ENCODE results near the gene UBE2J2. TPM values are rescaled to one million over a fixed set of nuclear protein-coding genes. Genes with fewer than 3 reads are reported as not detected.

Gene UBE2J2
- total and polyA plus RNA-seq, 4 experiments from 2014 or later = 79.4 to 96.7 (median 87.8) TPM

- no peaks in the 10 kb centered on the region for H3K27me3 Mint-ChIP-seq
- intact Hi-C loops (cut with micrococcal nuclease) = loop anchor here (5.0 kb wide), 1 partner anchor 312 kb away; the partner anchor contains the start of gene PERM1
- ChIA-PET POLR2A (ENCODE audit: partially characterized antibody) (interaction anchor here (1.1 to 1.4 kb wide), 2 partner anchors 11 to 172 kb away, joined by 3 to 4 read pairs; no protein-coding TSS in a partner anchor), CTCF (ENCODE audit: partially characterized antibody) (interaction anchor here (1.2 kb wide), 1 partner anchor 172 kb away, joined by 3 read pairs; no protein-coding TSS in a partner anchor)
- peaks cover 0 to 3% (median under 1%) of the 10 kb centered on the region in 4 donors for H3K4me1 Mint-ChIP-seq
- H3K36me3 Mint-ChIP-seq = no peaks in the 10 kb centered on the region
- Histone ChIP-seq H3K27me3 (ENCODE audit: insufficient read depth, low read length) (no peaks in the 10 kb centered on the region), H3K4me3 (ENCODE audit: low read length in 2 of 2) (no peak overlapping the region), H3K36me3 (ENCODE audit: insufficient read depth, low read length) (no peaks in the 10 kb centered on the region), H3K27ac (ENCODE audit: low read depth, low read length) (no peak overlapping the region), H3K9me3 (ENCODE audit: control insufficient read depth in 1 of 2, low read length in 2 of 2) (no peaks in the 10 kb centered on the region), H3K4me1 (ENCODE audit: insufficient read depth, low read length) (no peaks in the 10 kb centered on the region)
- H3K27ac Mint-ChIP-seq = no peak overlapping the region
- no peak overlapping the region for H3K4me3 Mint-ChIP-seq
- no peaks in the 10 kb centered on the region for H3K9me3 Mint-ChIP-seq
- DNase-seq = peak in 1 of 5 donors; percentile 33
Measured at GRCh38 chr1:1294250-1294890, 20.7 kb upstream of the UBE2J2 start.

GRCh38 chr1:1293263-1294249, 19.9 kb upstream of the UBE2J2 start:
- H3K4me1 ChIP-seq (ENCODE audit: insufficient read depth, low read length) = no peaks in the 10 kb centered on the region
- H3K27ac Mint-ChIP-seq = no peak overlapping the region
- DNase-seq = peak in 1 of 5 donors; percentile 13
- intact Hi-C loops (cut with micrococcal nuclease) = loop anchor here (5.0 kb wide), 1 partner anchor 311 kb away; the partner anchor contains the start of gene PERM1
- POLR2A ChIA-PET (ENCODE audit: partially characterized antibody) = interaction anchor here (1.4 kb wide), 1 partner anchor 171 kb away, joined by 3 read pairs; no protein-coding TSS in a partner anchor
- CTCF ChIA-PET (ENCODE audit: partially characterized antibody) = interaction anchor here (1.7 kb wide), 1 partner anchor 309 kb away, joined by 6 read pairs; no protein-coding TSS in a partner anchor
- H3K4me1 Mint-ChIP-seq = peaks cover 0 to 3% (median under 1%) of the 10 kb centered on the region in 4 donors
- H3K4me3 Mint-ChIP-seq = no peak overlapping the region
- no peak overlapping the region for H3K27ac ChIP-seq (ENCODE audit: low read depth, low read length)
- H3K9me3 Mint-ChIP-seq = no peaks in the 10 kb centered on the region
- H3K36me3 ChIP-seq (ENCODE audit: insufficient read depth, low read length) = no peaks in the 10 kb centered on the region
- no peaks in the 10 kb centered on the region for H3K9me3 ChIP-seq (ENCODE audit: control insufficient read depth in 1 of 2, low read length in 2 of 2)
- H3K27me3 Mint-ChIP-seq = no peaks in the 10 kb centered on the region
- no peak overlapping the region for H3K4me3 ChIP-seq (ENCODE audit: low read length in 2 of 2)
- no peaks in the 10 kb centered on the region for H3K27me3 ChIP-seq (ENCODE audit: insufficient read depth, low read length)
- no peaks in the 10 kb centered on the region for H3K36me3 Mint-ChIP-seq

GRCh38 chr1:1292851-1293250, 19.2 kb upstream of the UBE2J2 start:
- POLR2A ChIA-PET (ENCODE audit: partially characterized antibody) = no interaction called here
- no peaks in the 10 kb centered on the region for H3K9me3 ChIP-seq (ENCODE audit: control insufficient read depth in 1 of 2, low read length in 2 of 2)
- H3K4me3 Mint-ChIP-seq = no peak overlapping the region
- H3K4me1 Mint-ChIP-seq = peaks cover 0 to 3% (median under 1%) of the 10 kb centered on the region in 4 donors
- DNase-seq = peak in 1 of 5 donors; percentile 16
- CTCF ChIA-PET (ENCODE audit: partially characterized antibody) = interaction anchor here (1.7 to 3.2 kb wide), 2 partner anchors 170 to 308 kb away, joined by 6 to 57 read pairs; no protein-coding TSS in a partner anchor
- no peaks in the 10 kb centered on the region for H3K36me3 ChIP-seq (ENCODE audit: insufficient read depth, low read length)
- H3K27me3 Mint-ChIP-seq = no peaks in the 10 kb centered on the region
- H3K4me3 ChIP-seq (ENCODE audit: low read length in 2 of 2) = no peak overlapping the region
- H3K27ac Mint-ChIP-seq = no peak overlapping the region
- H3K27me3 ChIP-seq (ENCODE audit: insufficient read depth, low read length) = no peaks in the 10 kb centered on the region
- H3K36me3 Mint-ChIP-seq = no peaks in the 10 kb centered on the region
- intact Hi-C loops (cut with micrococcal nuclease) = loop anchor here (1.0 to 5.0 kb wide), 2 partner anchors 171 to 311 kb away; partner anchors contain the start of gene PERM1
- H3K4me1 ChIP-seq (ENCODE audit: insufficient read depth, low read length) = no peaks in the 10 kb centered on the region
- no peaks in the 10 kb centered on the region for H3K9me3 Mint-ChIP-seq
- H3K27ac ChIP-seq (ENCODE audit: low read depth, low read length) = no peak overlapping the region

GRCh38 chr1:1292442-1292779, 18.8 kb upstream of the UBE2J2 start:
- no peaks in the 10 kb centered on the region for H3K9me3 Mint-ChIP-seq
- H3K36me3 Mint-ChIP-seq = no peaks in the 10 kb centered on the region
- Histone ChIP-seq H3K4me3 (ENCODE audit: low read length in 2 of 2) (no peak overlapping the region), H3K36me3 (ENCODE audit: insufficient read depth, low read length) (no peaks in the 10 kb centered on the region), H3K27ac (ENCODE audit: low read depth, low read length) (no peak overlapping the region), H3K27me3 (ENCODE audit: insufficient read depth, low read length) (no peaks in the 10 kb centered on the region), H3K9me3 (ENCODE audit: control insufficient read depth in 1 of 2, low read length in 2 of 2) (no peaks in the 10 kb centered on the region), H3K4me1 (ENCODE audit: insufficient read depth, low read length) (no peaks in the 10 kb centered on the region)
- no peak overlapping the region for H3K27ac Mint-ChIP-seq
- peaks cover 0 to 3% (median under 1%) of the 10 kb centered on the region in 4 donors for H3K4me1 Mint-ChIP-seq
- ChIA-PET CTCF (ENCODE audit: partially characterized antibody) (interaction anchor here (0.6 to 3.2 kb wide), 6 partner anchors 61 to 307 kb away, joined by 3 to 57 read pairs (median 4); no protein-coding TSS in a partner anchor), POLR2A (ENCODE audit: partially characterized antibody) (interaction anchor here (1.1 to 1.6 kb wide), 2 partner anchors 13 to 171 kb away, joined by 3 to 9 read pairs; no protein-coding TSS in a partner anchor)
- no peaks in the 10 kb centered on the region for H3K27me3 Mint-ChIP-seq
- no peak overlapping the region for H3K4me3 Mint-ChIP-seq
- DNase-seq = peak in 1 of 5 donors; percentile 6
- intact Hi-C loops (cut with micrococcal nuclease) = loop anchor here (1.0 to 5.0 kb wide), 2 partner anchors 170 to 310 kb away; partner anchors contain the start of gene PERM1

GRCh38 chr1:1291548-1292441, 18.1 kb upstream of the UBE2J2 start:
- ChIA-PET POLR2A (ENCODE audit: partially characterized antibody) (interaction anchor here (0.6 to 1.6 kb wide), 3 partner anchors 14 to 170 kb away, joined by 3 to 9 read pairs (median 3); no protein-coding TSS in a partner anchor), CTCF (ENCODE audit: partially characterized antibody) (interaction anchor here (0.6 to 3.2 kb wide), 7 partner anchors 61 to 307 kb away, joined by 3 to 57 read pairs (median 3); no protein-coding TSS in a partner anchor)
- Histone ChIP-seq H3K4me1 (ENCODE audit: insufficient read depth, low read length) (no peaks in the 10 kb centered on the region), H3K4me3 (ENCODE audit: low read length in 2 of 2) (no peak overlapping the region), H3K27ac (ENCODE audit: low read depth, low read length) (no peak overlapping the region), H3K36me3 (ENCODE audit: insufficient read depth, low read length) (no peaks in the 10 kb centered on the region), H3K27me3 (ENCODE audit: insufficient read depth, low read length) (no peaks in the 10 kb centered on the region), H3K9me3 (ENCODE audit: control insufficient read depth in 1 of 2, low read length in 2 of 2) (no peaks in the 10 kb centered on the region)
- H3K36me3 Mint-ChIP-seq = no peaks in the 10 kb centered on the region
- no peaks in the 10 kb centered on the region for H3K9me3 Mint-ChIP-seq
- peaks cover 0 to 3% (median under 1%) of the 10 kb centered on the region in 4 donors for H3K4me1 Mint-ChIP-seq
- peak; percentile 60 to 71 (median 69) for DNase-seq
- H3K27me3 Mint-ChIP-seq = no peaks in the 10 kb centered on the region
- H3K4me3 Mint-ChIP-seq = no peak overlapping the region
- H3K27ac Mint-ChIP-seq = peak overlapping the region in 1 of 7 donors; percentile 16
- intact Hi-C loops (cut with micrococcal nuclease) = loop anchor here (1.0 to 5.0 kb wide), 2 partner anchors 169 to 309 kb away; partner anchors contain the start of gene PERM1

- ChIA-PET CTCF (ENCODE audit: partially characterized antibody) (interaction anchor here (0.7 to 3.2 kb wide), 7 partner anchors 9 to 307 kb away, joined by 3 to 57 read pairs (median 3); no protein-coding TSS in a partner anchor), POLR2A (ENCODE audit: partially characterized antibody) (interaction anchor here (0.6 to 1.6 kb wide), 4 partner anchors 14 to 169 kb away, joined by 3 to 9 read pairs (median 3); partner anchors contain the start of gene UBE2J2)
- no peaks in the 10 kb centered on the region for H3K36me3 Mint-ChIP-seq
- H3K4me1 Mint-ChIP-seq = peaks cover 0 to 3% (median under 1%) of the 10 kb centered on the region in 4 donors
- intact Hi-C loops (cut with micrococcal nuclease) = loop anchor here (5.0 kb wide), 1 partner anchor 309 kb away; the partner anchor contains the start of gene PERM1
- H3K4me3 Mint-ChIP-seq = no peak overlapping the region
- no peaks in the 10 kb centered on the region for H3K9me3 Mint-ChIP-seq
- Histone ChIP-seq H3K27ac (ENCODE audit: low read depth, low read length) (no peak overlapping the region), H3K4me3 (ENCODE audit: low read length in 2 of 2) (no peak overlapping the region), H3K27me3 (ENCODE audit: insufficient read depth, low read length) (no peaks in the 10 kb centered on the region), H3K36me3 (ENCODE audit: insufficient read depth, low read length) (no peaks in the 10 kb centered on the region), H3K9me3 (ENCODE audit: control insufficient read depth in 1 of 2, low read length in 2 of 2) (no peaks in the 10 kb centered on the region), H3K4me1 (ENCODE audit: insufficient read depth, low read length) (no peaks in the 10 kb centered on the region)
- DNase-seq = peak in 1 of 5 donors; percentile 14
- no peaks in the 10 kb centered on the region for H3K27me3 Mint-ChIP-seq
- no peak overlapping the region for H3K27ac Mint-ChIP-seq
Measured at GRCh38 chr1:1291023-1291528, 17.4 kb upstream of the UBE2J2 start.

Measured in CD4-positive, alpha-beta memory T cell (primary cell).